Upper lobe of left lung (tissue), 6 donors: ENCODE data around the gene PAIP1. TPM values are rescaled to one million over a fixed set of nuclear protein-coding genes. Genes with fewer than 3 reads are reported as not detected.
"Not testable (repeated sequence)": the region's sequence is repeated elsewhere in the genome, so short reads cannot be mapped to it uniquely, and the experiment has no call there.

Experiments
- ATAC-seq, 2 donors: fragments of 200-7000 bp; cut with Tn5 transposase; one replicate each; pipeline ENCODE4 v1.9.1; 2022; ENCODE audit warnings: mild to moderate bottlenecking in 2 of 2, moderate library complexity in 2 of 2; ENCODE audit not compliant: low FRiP score in 2 of 2
- DNase-seq, 2 donors: peaks; one replicate each; pipeline ENCODE4 v3.0.0-alpha.2; 2019 to 2020
- H3K27ac ChIP-seq, 4 donors: fragments of 200-600 bp; sonication (generic); one replicate each; pipeline ENCODE4 v1.5.1; 2016 to 2019
- H3K27me3 ChIP-seq, 4 donors: fragments of 200-600 bp; sonication (generic); one replicate each; pipeline ENCODE4 v1.5.1; 2017 to 2019
- H3K36me3 ChIP-seq, 4 donors: fragments of 200-600 bp; sonication (generic); one replicate each; pipeline ENCODE4 v1.5.1; 2016 to 2019
- H3K4me1 ChIP-seq, 4 donors: fragments of 200-600 bp; sonication (generic); one replicate each; pipeline ENCODE4 v1.5.1; 2018 to 2019
- H3K4me3 ChIP-seq, 4 donors: fragments of 200-600 bp; sonication (generic); one replicate each; pipeline ENCODE4 v1.5.1; 2017 to 2019; ENCODE audit warnings: mild to moderate bottlenecking in 2 of 4, moderate library complexity in 1 of 4
- H3K9me3 ChIP-seq, 4 donors: fragments of 200-600 bp; sonication (generic); one replicate each; pipeline ENCODE4 v1.5.1; 2018 to 2019
- CTCF ChIP-seq, 6 experiments: fragments of 450-650 bp in 4 of 6; fragments of 200-600 bp in 2 of 6; sonication (generic) in 2 of 6; IDR thresholded peaks; one replicate each; pipeline ENCODE4 v1.5.1; 2016 to 2019; ENCODE audit warnings: antibody characterized with exemption in 6 of 6
- EP300 ChIP-seq, 4 donors: sonication (generic); formaldehyde crosslinking; IDR thresholded peaks; one replicate each; pipeline ENCODE4 v1.5.1; 2017; ENCODE audit warnings: antibody characterized with exemption in 4 of 4, control low read depth in 2 of 4
- POLR2A ChIP-seq, 4 donors: fragments of 450-650 bp; IDR thresholded peaks; one replicate each; pipeline ENCODE4 v1.5.1; 2016 to 2017; ENCODE audit warnings: antibody characterized with exemption in 4 of 4, mild to moderate bottlenecking in 2 of 4
- POLR2AphosphoS5 ChIP-seq, 2 donors: sonication (generic); formaldehyde crosslinking; IDR thresholded peaks; one replicate each; pipeline ENCODE4 v1.5.1; 2017; ENCODE audit warnings: antibody characterized with exemption in 2 of 2
- WGBS, 2 donors: methylation state at CpG; one replicate each; pipeline ENCODE4 v1.1.5; 2017 to 2018; 5-methylcytosine and 5-hydroxymethylcytosine counted together
- total RNA-seq, 6 donors: library from RNA; depleted of rRNA in 4 of 6; stranded (reverse); fragments of >200 nt in 4 of 6; gene quantifications; one replicate each; pipeline versions ENCODE4 v1.1.0 to v1.2.1, GENCODE V29; 2016 to 2021
- donor health status: DM: no; HTN: no; CAD: no; lungs with moderate emphysema.
- donor health status: DM: no; HTN: yes; CAD: no; lungs with severe emphysema.

The PAIP1 gene
- total RNA-seq, 6 donors from 2014 or later, result 44.9 to 81.0 (median 67.2) TPM

- Histone ChIP-seq H3K27me3 (no peaks in the 10 kb centered on the region), H3K4me1 (no peaks in the 10 kb centered on the region), H3K27ac (no peak overlapping the region), H3K36me3 (no peaks in the 10 kb centered on the region), H3K9me3 (no peaks in the 10 kb centered on the region), H3K4me3 (no peak overlapping the region)
- TF ChIP-seq POLR2AphosphoS5 (IDR thresholded peaks at IDR 0.05) (no peak), EP300 (IDR thresholded peaks at IDR 0.05) (no peak), POLR2A (IDR thresholded peaks at IDR 0.05) (no peak), CTCF (IDR thresholded peaks at IDR 0.05) (no peak)
- DNase-seq (no peak), ATAC-seq (no peak)
- 83 to 93% methylated on average over 5 of the region's 5 CpGs for WGBS, 2 donors
Observed at GRCh38 chr5:43565043-43565442, 8.2 kb upstream of the PAIP1 start.

- H3K27ac ChIP-seq, result no peak overlapping the region
- ATAC-seq, result no peak
Observed at GRCh38 chr5:43564289-43564850, 7.5 kb upstream of the PAIP1 start.

GRCh38 chr5:43563321-43563720 lies 6.4 kb upstream of the PAIP1 start:
- H3K27me3 ChIP-seq, result no peaks in the 10 kb centered on the region
- no peaks in the 10 kb centered on the region for H3K36me3 ChIP-seq
- DNase-seq, result no peak
- WGBS, 2 donors, result 62 to 69% methylated on average over 3 of the region's 3 CpGs
- ATAC-seq, result no peak
- no peak overlapping the region for H3K4me3 ChIP-seq
- TF ChIP-seq POLR2AphosphoS5 (IDR thresholded peaks at IDR 0.05), result no peak
- no peak for TF ChIP-seq POLR2A (IDR thresholded peaks at IDR 0.05)
- TF ChIP-seq EP300 (IDR thresholded peaks at IDR 0.05), result no peak
- TF ChIP-seq CTCF (IDR thresholded peaks at IDR 0.05), result no peak
- H3K27ac ChIP-seq, result no peak overlapping the region
- no peaks in the 10 kb centered on the region for H3K4me1 ChIP-seq
- H3K9me3 ChIP-seq, result no peaks in the 10 kb centered on the region

More at GRCh38 chr5:43564289-43564850, 7.5 kb upstream of the PAIP1 start:
- no peak overlapping the region for H3K4me3 ChIP-seq
- H3K27me3 ChIP-seq, result no peaks in the 10 kb centered on the region
- no peaks in the 10 kb centered on the region for H3K9me3 ChIP-seq
- H3K36me3 ChIP-seq, result no peaks in the 10 kb centered on the region
- DNase-seq, result no peak
- H3K4me1 ChIP-seq, result no peaks in the 10 kb centered on the region
- TF ChIP-seq POLR2AphosphoS5 (IDR thresholded peaks at IDR 0.05), result no peak
- no peak for TF ChIP-seq POLR2A (IDR thresholded peaks at IDR 0.05)
- no peak for TF ChIP-seq CTCF (IDR thresholded peaks at IDR 0.05)
- no peak for TF ChIP-seq EP300 (IDR thresholded peaks at IDR 0.05)
- WGBS, 2 donors, result 66 to 73% methylated on average over 5 of the region's 5 CpGs

- Histone ChIP-seq H3K9me3 (no peaks in the 10 kb centered on the region), H3K36me3 (no peaks in the 10 kb centered on the region), H3K27ac (no peak overlapping the region), H3K4me3 (no peak overlapping the region), H3K4me1 (peaks cover 5 to 8% (median 6%) of the 10 kb centered on the region in 4 donors), H3K27me3 (no peaks in the 10 kb centered on the region)
- ATAC-seq (no peak), DNase-seq (no peak)
- TF ChIP-seq CTCF (IDR thresholded peaks at IDR 0.05), result no peak
- TF ChIP-seq POLR2A (IDR thresholded peaks at IDR 0.05), result no peak
- TF ChIP-seq POLR2AphosphoS5 (IDR thresholded peaks at IDR 0.05), result no peak
- TF ChIP-seq EP300 (IDR thresholded peaks at IDR 0.05), result no peak
Observed at GRCh38 chr5:43561356-43561755, 4.5 kb upstream of the PAIP1 start.

GRCh38 chr5:43560128-43560527 lies 3.3 kb upstream of the PAIP1 start:
- TF ChIP-seq POLR2A (IDR thresholded peaks at IDR 0.05) (no peak), EP300 (IDR thresholded peaks at IDR 0.05) (no peak), POLR2AphosphoS5 (IDR thresholded peaks at IDR 0.05) (no peak), CTCF (IDR thresholded peaks at IDR 0.05) (no peak)
- H3K27ac ChIP-seq, result no peak overlapping the region
- ATAC-seq (no peak), DNase-seq (no peak)
- H3K36me3 ChIP-seq, result no peaks in the 10 kb centered on the region
- H3K4me3 ChIP-seq, result no peak overlapping the region
- H3K27me3 ChIP-seq, result no peaks in the 10 kb centered on the region
- H3K9me3 ChIP-seq, result no peaks in the 10 kb centered on the region
- H3K4me1 ChIP-seq, result peaks cover 12 to 17% (median 14%) of the 10 kb centered on the region in 4 donors
- WGBS, 2 donors, result 36 to 57% methylated on average over 2 of the region's 2 CpGs

- not testable (repeated sequence) for H3K36me3 ChIP-seq, DNase-seq, H3K27me3 ChIP-seq, H3K9me3 ChIP-seq
- peaks cover 31 to 44% (median 39%) of the 10 kb centered on the region in 4 donors for H3K4me1 ChIP-seq
- WGBS, 2 donors, result 2% methylated on average over 12 of the region's 30 CpGs; no CpG with 5 or more reads in 1 of the 2 donors
- peak overlapping the region; percentile 72 to 86 (median 80) for H3K4me3 ChIP-seq
- ATAC-seq, result peak; percentile 94 to 97
- peak overlapping the region; percentile 89 to 97 (median 96) for H3K27ac ChIP-seq
Observed at GRCh38 chr5:43556607-43556856, 345 bp downstream of the PAIP1 start.
